HG03457 (cell line): Measurements from ENCODE around the gene MLPH.

Experiments
- ATAC-seq: cut with Tn5 transposase; IDR thresholded peaks from one replicate; pipeline ENCODE4 v1.9.1; 2021; ENCODE audit warnings: moderate number of reproducible peaks; ENCODE audit not compliant: unreplicated experiment

Gene MLPH

DNA sequence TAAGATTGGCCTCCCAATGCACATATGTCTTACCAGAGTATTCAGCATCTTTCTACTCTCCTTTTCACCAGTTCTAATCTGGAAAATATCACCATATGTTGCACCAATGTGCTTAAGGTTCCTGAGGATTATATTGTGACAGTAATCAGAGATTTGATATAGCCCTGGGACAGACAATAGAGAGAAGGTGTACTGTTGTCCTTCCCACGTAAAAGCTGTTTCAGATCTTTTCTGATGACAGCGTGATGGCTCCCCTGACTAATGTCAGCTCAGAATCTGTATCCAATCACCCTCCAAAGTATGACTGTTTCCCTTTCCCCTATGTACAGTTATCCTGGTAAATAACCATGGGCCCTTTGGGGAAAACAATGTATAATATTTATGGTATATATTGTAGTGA is 9.0 kb upstream of the MLPH start:
- no peak for ATAC-seq

DNA sequence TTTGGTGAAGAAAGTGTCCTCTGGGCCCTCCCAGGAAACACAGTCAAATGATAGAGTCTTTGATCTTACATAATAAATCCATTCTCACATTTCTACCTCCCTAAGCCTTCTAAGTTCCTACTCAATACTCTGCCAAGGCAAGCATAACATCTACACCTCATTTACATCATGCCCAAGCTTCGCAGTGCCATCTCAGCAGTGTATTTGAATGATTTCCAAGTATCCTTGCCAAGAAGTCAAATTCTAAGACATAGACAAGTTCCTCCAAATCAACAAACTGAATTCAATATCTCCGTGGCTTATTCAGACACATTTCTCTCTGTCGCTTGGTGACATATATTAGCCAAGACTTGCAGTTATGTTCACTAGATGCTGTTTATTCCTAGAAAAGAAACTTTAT is 8.1 kb upstream of the MLPH start:
- ATAC-seq: no peak

DNA sequence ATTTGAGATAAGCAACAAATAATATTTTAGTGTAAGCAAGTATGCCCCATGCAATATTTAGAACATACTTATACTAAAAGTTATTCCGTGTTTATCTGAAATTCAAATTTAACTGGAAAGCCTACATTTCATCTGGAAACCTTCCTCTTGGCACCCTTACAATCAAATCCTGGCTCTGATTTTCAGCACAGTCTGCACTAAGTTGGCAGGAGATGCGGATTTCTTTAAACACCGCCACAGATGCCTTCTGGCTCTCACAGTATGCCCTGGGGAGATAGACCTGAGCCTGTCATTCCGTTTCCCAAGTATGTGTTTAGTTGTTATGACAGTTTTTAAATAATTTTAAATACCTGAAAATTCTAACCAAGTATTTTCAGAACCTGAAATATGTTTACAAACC is 7.3 kb upstream of the MLPH start:
- ATAC-seq: no peak

DNA sequence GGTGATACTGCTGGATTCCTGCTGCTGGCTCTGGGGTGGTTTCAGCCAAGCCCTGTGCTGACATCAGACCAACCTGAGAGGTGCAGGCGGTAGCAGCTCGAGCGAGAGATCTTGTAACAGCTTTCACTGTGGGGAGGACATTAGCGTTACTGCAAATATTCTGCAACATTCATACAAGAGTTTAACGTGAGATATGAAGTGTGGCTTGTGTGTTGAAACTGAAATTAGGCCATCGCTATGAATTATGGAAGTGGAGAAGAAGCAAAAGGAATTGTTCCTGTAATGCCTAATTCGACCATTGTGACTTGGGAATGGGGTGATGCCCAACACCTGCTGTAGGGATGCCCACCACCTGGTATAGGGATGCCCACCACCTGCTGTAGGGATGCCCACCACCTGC is 6.5 kb upstream of the MLPH start:
- no peak for ATAC-seq

DNA sequence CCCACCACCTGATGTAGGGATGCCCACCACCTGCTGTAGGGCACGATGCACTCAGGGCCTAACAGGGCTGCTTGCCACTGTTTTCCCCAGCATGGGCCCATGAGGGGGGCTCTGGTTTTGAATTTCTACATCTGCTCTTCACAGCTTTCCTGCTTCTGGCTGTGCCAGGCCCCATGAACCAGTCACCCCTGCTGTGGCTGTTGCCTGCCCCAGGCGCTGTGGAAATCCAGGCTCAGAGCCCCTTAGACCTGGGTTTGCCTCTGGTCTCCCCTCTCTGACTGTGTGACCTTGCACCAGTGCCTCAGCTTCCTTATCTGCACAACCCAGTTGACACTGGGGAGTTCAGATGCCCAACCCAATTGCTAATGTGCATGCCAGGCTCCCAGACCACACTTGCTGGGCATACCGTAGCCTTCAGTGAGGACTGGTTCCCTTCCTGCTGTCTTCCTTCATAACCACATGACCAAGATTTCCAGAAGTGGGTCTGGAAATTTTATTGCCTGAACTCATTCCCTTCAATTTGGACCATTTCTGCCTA is 6.0 kb upstream of the MLPH start:
- no peak for ATAC-seq

DNA sequence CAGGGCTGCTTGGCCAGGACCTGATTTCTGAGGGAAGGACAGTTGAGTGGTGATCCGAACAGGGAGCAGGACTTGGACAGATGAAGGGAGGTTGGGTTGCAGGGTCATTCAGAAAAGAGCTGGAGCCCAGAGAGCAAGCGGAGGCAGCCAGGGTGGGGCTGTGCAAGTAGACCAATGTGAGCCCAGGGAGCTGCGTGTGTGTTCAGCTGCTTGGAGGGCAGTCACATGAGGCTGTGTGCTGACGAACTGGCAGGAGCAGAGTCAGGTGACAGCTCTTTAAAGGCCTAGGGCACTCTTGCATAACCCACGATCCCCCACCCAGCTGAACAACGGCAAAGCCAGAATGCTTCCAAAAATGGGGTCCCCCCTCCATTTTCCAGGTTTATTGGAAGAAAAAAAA is 4.6 kb upstream of the MLPH start:
- ATAC-seq: no peak

DNA sequence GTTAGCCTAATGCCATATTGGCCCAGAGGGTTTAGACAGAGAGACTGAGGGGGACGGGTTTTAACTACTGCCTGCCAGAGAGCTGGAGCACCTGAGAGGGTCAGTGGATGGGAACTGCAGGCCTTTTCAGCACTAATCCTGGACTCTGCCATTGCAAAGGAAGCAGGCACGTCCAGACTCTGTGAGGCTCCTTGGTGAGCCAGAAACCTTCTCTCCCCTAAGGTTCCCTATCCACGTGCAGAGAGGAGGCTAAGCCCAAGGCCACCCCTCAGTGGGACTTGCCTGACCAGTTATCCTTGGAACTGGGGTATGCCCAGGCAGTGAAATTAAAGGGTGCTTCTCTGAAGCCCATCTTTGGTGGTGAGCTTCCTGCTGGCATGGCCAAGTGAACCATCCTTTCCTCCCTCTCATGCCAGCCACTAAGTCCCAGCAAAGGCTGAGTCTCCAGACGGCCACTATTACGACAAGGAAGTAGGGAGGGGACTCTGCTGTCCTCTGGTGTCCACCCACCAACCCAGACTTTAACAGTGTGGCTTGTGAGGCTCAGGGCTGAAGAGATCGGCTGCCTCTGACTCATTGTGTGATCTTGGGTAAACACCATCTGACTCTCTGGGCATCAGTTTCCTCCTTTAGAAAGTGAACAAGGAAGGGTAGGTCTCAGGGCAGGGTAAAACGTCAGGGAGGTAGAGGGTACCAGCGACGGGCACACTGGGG is 3.9 kb upstream of the MLPH start:
- no peak for ATAC-seq

DNA sequence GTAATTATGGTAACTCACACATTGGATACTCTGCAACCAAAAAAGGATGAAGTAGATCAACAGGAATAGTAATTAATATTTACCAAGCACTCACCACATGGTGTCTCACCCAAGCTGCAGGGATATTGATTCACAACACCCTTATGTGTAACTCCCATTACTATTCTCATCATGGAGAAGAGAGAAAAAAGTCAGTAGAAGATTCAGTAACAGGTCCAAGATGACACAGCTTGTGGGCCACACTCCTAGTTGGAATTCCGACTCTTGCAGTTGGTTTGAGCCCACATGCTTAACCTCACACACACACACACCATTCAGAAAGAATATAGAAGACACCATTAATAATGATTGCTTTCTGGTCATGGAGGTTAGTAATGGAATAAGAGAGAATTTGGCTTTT is 1.7 kb upstream of the MLPH start:
- ATAC-seq: no peak

DNA sequence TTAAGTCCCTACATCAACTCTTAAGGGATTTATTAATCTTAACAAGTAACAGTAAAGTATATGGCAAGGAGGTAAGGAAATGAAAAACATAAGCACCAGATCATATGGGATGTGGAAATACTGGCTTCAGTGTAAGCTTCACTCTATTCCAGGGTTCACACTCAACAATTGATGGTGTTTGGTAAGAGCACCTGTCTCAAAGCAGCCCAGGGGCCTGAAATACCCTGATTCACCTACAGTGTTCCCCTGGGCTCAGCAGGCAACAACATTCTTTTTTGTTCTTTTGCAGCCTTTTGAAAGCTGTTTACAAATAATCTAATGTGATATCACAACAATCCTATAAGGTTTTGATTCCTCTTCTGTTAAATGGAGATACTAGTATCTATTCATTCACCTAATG is 1.2 kb upstream of the MLPH start:
- no peak for ATAC-seq

DNA sequence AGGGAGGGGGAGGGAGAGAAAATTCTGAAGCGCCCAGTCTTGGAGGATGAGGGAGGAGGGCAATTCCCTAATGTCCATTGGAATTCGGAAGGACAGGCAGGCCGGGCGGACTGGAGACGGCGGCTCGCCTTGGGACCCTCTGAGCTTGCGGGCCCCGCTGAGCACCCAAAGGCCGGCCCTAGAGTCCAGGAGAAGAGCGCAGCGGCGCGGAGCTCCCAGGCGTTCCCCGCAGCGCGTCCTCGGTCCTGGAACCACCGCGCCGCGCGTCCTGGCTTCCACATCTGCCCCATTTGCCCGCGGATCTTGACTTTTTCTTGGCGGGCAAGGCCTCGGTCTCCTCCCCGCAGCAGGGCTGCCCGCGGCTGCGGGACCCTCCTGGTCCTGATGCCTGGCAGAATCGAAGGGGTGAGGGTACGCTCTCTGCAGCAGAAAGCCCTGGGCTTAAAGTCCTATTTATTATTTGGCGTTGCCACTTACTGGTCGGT is 675 bp upstream of the MLPH start:
- no peak for ATAC-seq

DNA sequence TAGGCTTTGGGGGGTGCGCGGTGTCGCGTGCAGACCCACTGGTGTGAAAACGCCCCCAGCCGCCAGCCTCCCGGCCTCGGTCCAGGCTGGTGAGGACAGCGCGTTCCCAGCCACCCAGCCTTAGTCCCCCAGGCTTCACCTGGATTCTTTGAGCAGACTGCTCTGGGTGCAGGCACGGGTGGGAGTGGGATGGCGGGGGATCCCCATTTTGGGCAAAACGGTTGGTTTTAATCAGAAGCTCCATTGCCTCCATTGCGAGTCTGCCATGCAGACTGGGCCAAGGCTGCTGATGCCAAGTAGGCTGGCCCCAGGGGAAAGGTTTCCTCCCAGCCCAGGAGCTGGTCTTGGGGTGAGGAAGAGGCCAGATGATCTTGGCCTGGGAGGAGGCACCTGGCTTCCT is 445 bp downstream of the MLPH start:
- no peak for ATAC-seq

DNA sequence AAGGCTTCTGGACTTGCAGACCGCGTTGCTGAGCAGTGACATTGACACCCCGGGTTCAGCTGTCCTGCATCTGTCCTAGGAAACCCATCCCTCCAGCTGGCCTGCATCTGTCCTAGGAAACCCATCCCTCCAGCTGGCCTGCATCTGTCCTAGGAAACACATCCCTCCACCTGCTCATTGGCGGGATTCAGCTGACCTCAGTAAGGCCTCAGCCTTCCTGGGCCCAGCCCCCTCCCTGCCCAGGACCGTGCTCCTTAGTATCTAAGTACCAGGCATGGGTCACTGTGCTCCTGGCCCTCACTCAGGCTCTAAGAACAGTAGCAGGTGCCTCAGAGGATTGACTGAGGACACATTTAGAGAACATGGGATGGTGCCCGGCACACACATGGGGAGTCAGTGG is 1.2 kb downstream of the MLPH start:
- ATAC-seq: no peak

DNA sequence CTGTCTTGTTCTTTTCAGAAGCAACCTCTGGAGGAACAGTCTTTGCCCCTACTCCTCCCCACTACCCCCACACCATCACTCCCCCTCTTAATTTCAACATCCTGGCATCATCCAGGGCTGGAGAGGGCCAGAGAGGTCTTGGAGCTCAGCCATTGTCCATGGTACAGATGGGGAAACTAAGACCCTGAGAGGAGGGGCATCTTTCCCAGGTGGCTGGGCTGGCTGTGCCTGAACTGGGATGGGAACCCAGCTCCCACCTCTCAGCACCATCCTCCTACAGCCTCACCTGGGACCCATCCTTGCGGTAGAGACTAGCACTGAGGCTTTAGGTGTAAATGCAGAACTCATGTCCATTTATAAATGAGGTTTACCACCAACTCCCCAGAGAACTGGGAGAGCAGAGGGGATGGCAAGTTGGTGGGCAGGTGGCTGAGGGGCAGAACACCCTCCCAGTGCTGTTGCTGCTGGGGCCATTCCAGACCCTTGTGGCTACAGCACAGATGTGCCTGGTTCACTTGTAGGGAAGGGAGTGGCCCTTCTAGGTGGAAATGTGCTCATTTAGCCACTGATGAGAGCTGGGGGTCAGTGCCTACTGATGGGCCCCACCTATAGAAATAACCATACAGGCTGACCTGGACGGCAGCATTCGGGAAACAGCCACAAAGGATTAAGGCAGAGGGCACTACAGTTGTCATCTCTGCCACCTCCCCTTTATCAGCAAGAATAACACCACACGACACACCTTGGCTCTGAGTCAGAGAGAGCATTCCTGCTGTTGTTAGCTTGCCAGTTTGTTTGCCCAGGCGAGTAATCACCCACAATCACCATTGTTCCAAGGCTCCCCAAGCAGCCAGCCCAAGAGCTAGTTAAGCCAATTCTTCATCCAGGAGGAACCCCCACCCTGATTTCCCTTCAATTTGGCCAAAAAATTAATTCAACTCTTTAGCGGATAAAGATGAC is 2.1 kb downstream of the MLPH start:
- ATAC-seq: no peak

DNA sequence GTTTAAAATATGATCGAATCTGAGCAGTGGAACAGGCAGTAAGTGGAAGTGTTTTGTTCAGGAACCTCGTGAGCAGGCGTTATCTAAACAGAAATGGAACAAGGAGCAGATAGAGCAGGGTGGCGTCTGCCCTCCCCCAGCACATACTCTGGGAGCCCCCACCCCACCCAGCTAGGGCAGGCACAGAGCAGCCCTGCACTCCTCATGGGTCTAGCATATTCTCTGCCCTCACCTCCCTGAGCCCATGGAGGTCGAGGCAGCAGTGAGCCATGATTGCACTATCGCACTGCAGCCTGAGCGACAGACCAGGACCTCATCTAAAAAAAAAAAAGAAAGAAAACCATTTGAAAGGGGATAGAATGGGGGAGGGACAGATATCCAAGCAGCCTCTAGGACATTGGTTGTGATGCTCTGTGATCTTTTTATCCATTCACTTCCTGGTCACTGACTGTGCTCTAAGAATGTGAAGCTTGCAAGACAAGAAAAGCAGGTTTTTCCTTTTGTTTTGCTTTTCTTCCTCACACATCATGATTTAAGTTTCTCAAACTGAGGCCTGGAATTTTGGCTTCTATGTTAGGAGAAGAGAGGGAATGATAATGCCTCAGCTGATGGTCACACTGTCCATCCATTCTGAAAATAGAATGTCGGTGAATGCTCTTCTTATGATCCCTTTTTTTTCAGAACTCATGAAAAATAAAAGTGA is 3.1 kb downstream of the MLPH start:
- ATAC-seq: no peak

DNA sequence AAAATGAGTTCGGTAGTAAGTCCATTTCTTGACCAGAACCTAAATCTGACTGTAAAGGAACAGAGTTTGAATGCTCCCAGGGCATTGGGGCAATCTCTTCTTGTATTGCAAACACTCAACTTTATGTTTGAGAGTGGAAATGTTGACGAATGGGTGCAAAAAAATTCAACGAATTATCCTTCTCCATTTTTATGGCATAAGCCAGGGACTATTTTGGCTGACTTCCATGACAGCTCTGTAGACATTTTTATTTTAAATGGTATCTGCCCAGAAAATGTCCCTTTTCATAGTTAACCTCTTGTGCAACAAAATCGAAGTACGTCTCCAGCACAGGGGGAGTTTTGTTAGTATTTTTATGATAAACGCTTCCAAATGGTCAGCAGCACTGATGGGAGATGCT is 3.7 kb downstream of the MLPH start:
- no peak for ATAC-seq

DNA sequence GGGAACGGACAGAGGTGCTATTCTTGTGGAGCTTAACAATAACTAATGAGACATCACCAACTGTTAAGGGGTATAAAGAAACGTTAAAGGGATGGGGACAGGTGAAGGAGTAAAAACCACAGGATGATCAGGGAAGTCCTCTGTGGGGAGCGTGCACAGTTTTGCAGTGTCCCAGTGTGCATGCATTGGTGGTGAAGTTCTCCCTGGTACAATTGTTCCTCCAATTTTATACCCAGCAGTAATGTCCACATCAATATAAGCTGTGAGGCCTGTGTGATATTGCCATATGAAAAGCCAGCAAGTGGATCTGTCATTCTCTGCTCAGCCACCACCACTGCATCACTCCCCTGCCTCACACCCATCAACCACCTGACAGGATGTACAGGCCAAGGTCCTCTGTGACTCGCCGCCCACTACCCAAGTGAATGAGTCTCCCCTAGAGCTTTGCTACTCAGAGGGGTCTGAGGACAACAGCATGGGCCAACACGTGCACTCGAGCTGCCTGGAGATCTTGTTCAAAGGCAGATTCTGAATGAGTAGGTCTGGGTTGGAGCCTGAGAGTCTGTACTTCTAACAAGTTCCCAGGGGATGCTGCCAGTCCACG is 4.6 kb downstream of the MLPH start:
- no peak for ATAC-seq

DNA sequence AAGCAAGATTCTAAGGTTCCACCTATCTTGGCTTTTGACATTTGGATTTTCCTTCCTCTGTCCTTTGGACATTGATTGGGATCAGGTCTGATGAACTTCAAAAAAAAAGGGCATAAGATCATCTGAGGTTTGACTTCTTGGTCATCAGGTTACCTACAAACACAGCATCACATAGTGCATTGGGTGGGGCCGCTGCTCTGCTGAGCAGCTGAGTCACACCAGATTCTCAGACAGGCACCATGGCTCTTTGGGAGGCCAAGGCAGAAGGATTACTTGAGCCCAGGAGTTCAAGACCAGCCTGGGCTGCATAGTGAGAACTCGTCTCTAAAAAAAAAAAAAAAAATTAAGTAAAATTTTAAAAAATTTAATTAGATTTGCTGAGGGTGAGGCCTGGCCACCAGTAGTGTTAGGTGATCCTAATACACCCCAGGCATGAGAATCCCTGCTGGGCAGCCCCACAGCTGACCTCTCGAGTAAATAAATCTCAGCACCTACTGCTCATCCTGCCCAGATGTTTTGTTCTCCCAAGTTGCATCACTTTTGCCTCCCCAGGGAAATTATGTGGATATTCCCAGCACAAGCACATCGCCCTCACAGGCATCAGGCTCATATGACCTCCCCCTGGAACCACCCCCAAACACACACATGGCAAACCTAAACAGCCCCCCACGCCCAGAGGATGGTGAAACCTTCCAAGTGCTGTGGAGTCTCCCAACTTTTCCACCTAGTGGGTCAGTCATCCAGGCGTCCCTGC is 5.3 kb downstream of the MLPH start:
- no peak for ATAC-seq

DNA sequence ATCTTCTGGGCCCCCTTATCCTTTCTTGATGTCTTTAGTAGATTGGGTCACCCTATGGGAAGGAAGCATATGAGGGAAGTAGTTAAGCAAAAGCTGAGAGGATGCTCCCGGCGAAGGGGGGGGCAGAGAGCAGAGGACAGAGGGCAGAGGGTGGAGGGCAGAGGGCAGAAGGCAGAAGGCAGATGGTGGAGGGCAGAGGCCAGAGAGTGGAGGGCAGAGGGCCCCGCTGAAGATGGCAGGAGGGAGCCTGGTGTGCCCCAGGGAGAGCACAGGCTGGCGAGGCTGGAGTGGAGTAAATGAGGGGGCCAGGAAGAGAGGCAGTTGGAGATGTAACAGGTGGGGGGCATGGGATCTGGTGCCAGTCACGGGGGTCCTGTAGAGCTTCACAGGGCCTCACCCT is 7.0 kb downstream of the MLPH start:
- no peak for ATAC-seq

DNA sequence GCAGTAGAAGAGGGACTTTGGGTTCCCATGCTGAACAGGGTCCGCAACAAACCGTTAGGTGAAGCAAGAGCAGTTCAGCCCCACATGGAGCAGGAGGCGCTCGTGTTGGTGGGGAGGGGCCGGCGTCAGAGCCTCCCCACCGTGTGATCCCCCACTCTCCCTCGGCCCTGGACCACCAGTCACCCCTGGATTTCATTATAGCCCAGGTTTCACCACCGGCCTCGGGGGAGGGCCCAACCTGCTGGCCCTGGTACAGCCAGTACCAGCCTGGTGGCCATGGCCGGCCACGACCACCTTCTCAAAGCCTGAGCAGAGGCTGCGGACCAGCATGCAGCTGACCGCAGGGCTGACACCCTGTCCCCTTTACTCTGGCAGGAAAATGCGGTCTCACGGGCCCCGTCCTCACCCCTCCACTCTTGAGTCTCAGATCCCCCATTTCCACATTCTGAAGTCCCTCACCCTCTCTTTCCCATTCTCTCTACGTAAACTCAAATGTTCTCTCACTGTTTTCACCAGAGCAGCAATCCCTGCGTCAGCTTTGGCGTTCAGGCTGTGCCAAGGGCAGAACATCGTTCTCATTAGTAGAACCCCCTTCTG is 8.6 kb downstream of the MLPH start:
- ATAC-seq: no peak

DNA sequence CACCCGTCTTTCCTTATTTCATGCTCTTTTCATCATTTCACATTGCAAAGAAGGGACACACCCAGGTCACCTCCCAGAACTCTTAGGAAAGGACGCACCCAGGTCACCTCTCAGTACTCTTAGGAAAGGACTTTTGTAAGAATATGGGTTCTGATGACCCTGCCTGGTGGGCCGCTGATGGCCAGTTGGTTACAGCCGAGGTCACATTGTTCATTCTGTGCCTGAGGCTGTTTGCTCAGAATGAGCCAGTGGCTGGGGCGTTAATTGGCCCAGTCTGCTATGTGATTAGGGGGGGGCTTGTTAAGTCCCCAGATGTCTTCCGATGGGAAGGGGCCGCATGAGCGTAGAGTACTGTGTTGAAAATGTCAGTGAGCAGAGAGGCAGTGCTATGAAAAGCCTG is 9.4 kb downstream of the MLPH start:
- no peak for ATAC-seq
